GM12878 (cell line): ENCODE data around the gene DCLRE1C. TPM values are rescaled to one million over a fixed set of nuclear protein-coding genes. Genes with fewer than 3 reads are reported as not detected.

ENCODE experiments used
- ASH2L ChIP-seq: fragments of 300-600, 200-600 bp; sonication (generic); IDR thresholded peaks from 2 replicates; pipeline ENCODE4 v1.6.1; 2017; ENCODE audit warnings: low read depth, mild to moderate bottlenecking, borderline replicate concordance
- BACH1 ChIP-seq: fragments of 450-650 bp; IDR thresholded peaks from 2 replicates; pipeline ENCODE4 v1.6.1; 2017; ENCODE audit warnings: mild to moderate bottlenecking, borderline replicate concordance
- BMI1 ChIP-seq: fragments of 450-650 bp; IDR thresholded peaks from 2 replicates; pipeline ENCODE4 v1.6.1; 2016; ENCODE audit warnings: mild to moderate bottlenecking, moderate library complexity, borderline replicate concordance
- CBX5 ChIP-seq: sonication (generic); IDR thresholded peaks from 2 replicates; pipeline ENCODE4 v1.6.1; 2016; ENCODE audit warnings: low read depth, moderate library complexity, mild to moderate bottlenecking, inconsistent platforms
- CEBPB ChIP-seq, 2 experiments: fragments of 150-350 bp in 1 of 2; IDR thresholded peaks; 2 replicates each; pipeline ENCODE4 v1.6.1; 2012 to 2014; ENCODE audit warnings: low read depth in 2 of 2, low read length in 2 of 2, borderline replicate concordance in 1 of 2, inconsistent platforms in 1 of 2
- CTCF ChIP-seq, 3 experiments: IDR thresholded peaks in 2 of 3; conservative IDR thresholded peaks in 1 of 3; 2 replicates each; pipeline ENCODE4 v1.5.1; 2011; ENCODE audit warnings: low read depth in 3 of 3, low read length in 3 of 3, mild to moderate bottlenecking in 3 of 3, control low read depth in 2 of 3, moderate library complexity in 2 of 3, inconsistent platforms in 1 of 3, mixed read lengths in 1 of 3; ENCODE audit not compliant: control insufficient read depth in 2 of 3, insufficient read depth in 1 of 3; ENCODE audit errors: extremely low read depth in 1 of 3
- DPF2 ChIP-seq: fragments of 450-650 bp; IDR thresholded peaks from 2 replicates; pipeline ENCODE4 v1.6.1; 2017; ENCODE audit warnings: mild to moderate bottlenecking
- EED ChIP-seq: sonication (generic); IDR thresholded peaks from 2 replicates; pipeline ENCODE4 v1.6.1; 2016; ENCODE audit warnings: antibody characterized with exemption, low read depth
- EP300 ChIP-seq, 2 experiments: fragments of 150-350 bp in 1 of 2; IDR thresholded peaks; 2 replicates each; pipeline ENCODE4 v1.6.1; 2011 to 2012; ENCODE audit warnings: low read depth in 2 of 2, low read length in 2 of 2, borderline replicate concordance in 1 of 2, improper control_type of control experiment in 1 of 2, inconsistent platforms in 1 of 2; ENCODE audit not compliant: control insufficient read depth in 1 of 2
- ETV6 ChIP-seq, 2 experiments: fragments of 450-650 bp in 1 of 2; IDR thresholded peaks in 1 of 2; conservative IDR thresholded peaks in 1 of 2; 2 replicates each; pipeline ENCODE4 v1.6.1; 2014; ENCODE audit warnings: antibody characterized with exemption in 1 of 2, borderline replicate concordance in 1 of 2, low read depth in 1 of 2, mild to moderate bottlenecking in 1 of 2, moderate library complexity in 1 of 2
- HDGF ChIP-seq: fragments of 450-650 bp; IDR thresholded peaks from 2 replicates; pipeline ENCODE4 v1.6.1; 2016; ENCODE audit warnings: antibody characterized with exemption
- IKZF2 ChIP-seq, 2 experiments: fragments of 450-650 bp; IDR thresholded peaks; 2 replicates each; pipeline ENCODE4 v1.6.1; 2017; ENCODE audit warnings: mild to moderate bottlenecking in 2 of 2, moderate library complexity in 2 of 2
- MLLT1 ChIP-seq: fragments of 450-650 bp; IDR thresholded peaks from 2 replicates; pipeline ENCODE4 v1.6.1; 2016; ENCODE audit warnings: mild to moderate bottlenecking
- NBN ChIP-seq: fragments of 450-650 bp; IDR thresholded peaks from 2 replicates; pipeline ENCODE4 v1.6.1; 2016
- RAD21 ChIP-seq: IDR thresholded peaks from 2 replicates; pipeline ENCODE4 v1.6.1; 2011; ENCODE audit warnings: mild to moderate bottlenecking, low read depth, low read length, moderate library complexity; ENCODE audit not compliant: insufficient read depth
- SKIL ChIP-seq: fragments of 450-650 bp; IDR thresholded peaks from 2 replicates; pipeline ENCODE4 v1.6.1; 2017; ENCODE audit warnings: mild to moderate bottlenecking, low read depth, inconsistent platforms; ENCODE audit not compliant: poor library complexity, severe bottlenecking
- STAT3 ChIP-seq: IDR thresholded peaks from 2 replicates; pipeline ENCODE4 v1.6.1; 2011; ENCODE audit warnings: low read depth, low read length, improper control_type of control experiment
- SUZ12 ChIP-seq: fragments of 200-600 bp; sonication (generic); IDR thresholded peaks from one replicate; pipeline ENCODE4 v1.6.1; 2018; ENCODE audit warnings: antibody characterized with exemption, mild to moderate bottlenecking; ENCODE audit not compliant: unreplicated experiment
- polyA plus RNA-seq, 11 experiments: library from polyadenylated mRNA; depleted of rRNA in 4 of 11; unstranded in 6 of 11; stranded (reverse) in 5 of 11; fragments of >200 nt; fragmentation: Nextera tagmentation in 4 of 11; fragmentation: Illumina TruSeq in 1 of 11; extraction: Ambion mirVana in 4 of 11; extraction: Trizol in 1 of 11; gene quantifications; 1 replicate in 1 of 11; 2 replicates in 10 of 11; pipeline versions ENCODE4 v1.2.1 to v1.2.3, GENCODE V29; 2011 to 2016; ENCODE audit warnings: inconsistent platforms in 2 of 11, missing spikeins in 2 of 11, low read depth in 1 of 11
- total RNA-seq, 4 experiments: library from RNA; depleted of rRNA in 3 of 4; stranded (reverse); fragments of >200 nt in 3 of 4; fragmentation: Illumina TruSeq in 1 of 4; extraction: Trizol in 1 of 4; gene quantifications; 2 replicates each; pipeline versions ENCODE4 v1.2.1 to v1.2.3, GENCODE V29; 2013 to 2021
- TF ChIP-seq, protein P1 (sequence below): fragments of 450-650 bp; IDR thresholded peaks from 2 replicates; pipeline ENCODE4 v1.6.1; 2017; ENCODE audit warnings: low read depth, mild to moderate bottlenecking, moderate library complexity
- TF ChIP-seq, protein P2 (sequence below): IDR thresholded peaks from 2 replicates; pipeline ENCODE4 v1.6.1; 2012; ENCODE audit warnings: low read length, inconsistent platforms

DCLRE1C gene
- total and polyA plus RNA-seq, 10 of the 15 experiments (the other 5 are each of a cell fraction or from before 2014, with no cell fraction given) = 15.7 to 43.4 (median 26.0) TPM

DNA sequence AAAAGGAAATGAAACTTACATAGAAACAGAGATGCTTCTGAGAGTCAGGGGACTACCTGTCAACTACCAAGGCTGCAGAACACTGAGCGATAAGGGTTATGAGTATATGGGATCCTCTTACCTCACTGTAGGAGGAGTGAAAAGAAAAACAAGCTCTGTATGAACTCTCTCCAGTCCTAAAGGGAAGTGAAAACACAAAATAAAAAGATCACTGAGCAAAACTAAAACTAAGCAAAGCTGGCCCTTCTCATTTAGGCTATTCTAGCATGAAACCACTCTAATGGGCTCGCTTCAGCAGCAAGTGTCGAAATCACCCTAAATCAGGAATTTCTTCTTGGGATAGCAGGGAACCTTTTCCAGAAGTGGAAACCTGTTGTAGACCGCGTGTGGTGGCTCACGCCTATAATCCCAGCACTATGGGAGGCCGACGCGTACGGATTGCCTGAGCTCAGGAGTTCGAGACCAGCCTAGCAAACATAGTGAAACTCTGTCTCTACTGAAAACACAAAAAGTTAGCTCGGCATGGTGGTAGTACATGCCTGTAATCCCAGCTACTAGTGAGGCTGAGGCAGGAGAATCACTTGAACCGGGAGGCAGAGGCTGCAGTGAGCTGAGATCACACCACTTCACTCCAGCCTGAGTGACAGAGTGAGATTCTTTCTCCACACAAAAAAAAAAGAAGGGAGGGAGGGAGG lies 27.0 kb downstream of the DCLRE1C start (continued):
- TF ChIP-seq SKIL (peak; percentile 79), BMI1 (peak; percentile 70; the same call in 1 of the 2 replicates), IKZF2 (IDR thresholded peaks at IDR 0.05) (peak; percentile 96), CTCF (IDR thresholded peaks at IDR 0.05 in 2 of 3, conservative IDR thresholded peaks at IDR 0.05 in 1 of 3; ENCODE audit: control insufficient read depth in 2 of 3, extremely low read depth in 1 of 3, insufficient read depth in 1 of 3, low read depth in 3 of 3, low read length in 3 of 3) (no peak), CBX5 (peak; percentile 50; the same call in 1 of the 2 replicates), NBN (peak; percentile 82; the same call in 1 of the 2 replicates), DPF2 (peak; percentile 89), MLLT1 (peak; percentile 61; the same call in 1 of the 2 replicates), RAD21 (no peak), STAT3 (0 out of 2 replicates have a peak, but pooled peaks have one; percentile 52), HDGF (no peak), ASH2L (no peak), BACH1 (0 out of 2 replicates have a peak, but pooled peaks have one; percentile 34), EP300 (IDR thresholded peaks at IDR 0.05; ENCODE audit: borderline replicate concordance in 1 of 2, control insufficient read depth in 1 of 2, low read depth in 2 of 2, low read length in 2 of 2) (peak in 1 of 2 experiments; percentile 73; a peak in 2 of 4 replicates), ETV6 (conservative IDR thresholded peaks at IDR 0.05 in 1 of 2, IDR thresholded peaks at IDR 0.05 in 1 of 2; ENCODE audit: borderline replicate concordance in 1 of 2, low read depth in 1 of 2) (peak in 1 of 2 experiments; percentile 66; a peak in 2 of 4 replicates), SUZ12 (no peak), CEBPB (IDR thresholded peaks at IDR 0.05; ENCODE audit: borderline replicate concordance in 1 of 2, low read depth in 2 of 2, low read length in 2 of 2) (peak in 1 of 2 experiments; percentile 68; a peak in 1 of 4 replicates), EED (peak; percentile 90)
- TF ChIP-seq, protein P1, sequence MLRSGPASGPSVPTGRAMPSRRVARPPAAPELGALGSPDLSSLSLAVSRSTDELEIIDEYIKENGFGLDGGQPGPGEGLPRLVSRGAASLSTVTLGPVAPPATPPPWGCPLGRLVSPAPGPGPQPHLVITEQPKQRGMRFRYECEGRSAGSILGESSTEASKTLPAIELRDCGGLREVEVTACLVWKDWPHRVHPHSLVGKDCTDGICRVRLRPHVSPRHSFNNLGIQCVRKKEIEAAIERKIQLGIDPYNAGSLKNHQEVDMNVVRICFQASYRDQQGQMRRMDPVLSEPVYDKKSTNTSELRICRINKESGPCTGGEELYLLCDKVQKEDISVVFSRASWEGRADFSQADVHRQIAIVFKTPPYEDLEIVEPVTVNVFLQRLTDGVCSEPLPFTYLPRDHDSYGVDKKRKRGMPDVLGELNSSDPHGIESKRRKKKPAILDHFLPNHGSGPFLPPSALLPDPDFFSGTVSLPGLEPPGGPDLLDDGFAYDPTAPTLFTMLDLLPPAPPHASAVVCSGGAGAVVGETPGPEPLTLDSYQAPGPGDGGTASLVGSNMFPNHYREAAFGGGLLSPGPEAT = peak; percentile 88
- TF ChIP-seq, protein P2, sequence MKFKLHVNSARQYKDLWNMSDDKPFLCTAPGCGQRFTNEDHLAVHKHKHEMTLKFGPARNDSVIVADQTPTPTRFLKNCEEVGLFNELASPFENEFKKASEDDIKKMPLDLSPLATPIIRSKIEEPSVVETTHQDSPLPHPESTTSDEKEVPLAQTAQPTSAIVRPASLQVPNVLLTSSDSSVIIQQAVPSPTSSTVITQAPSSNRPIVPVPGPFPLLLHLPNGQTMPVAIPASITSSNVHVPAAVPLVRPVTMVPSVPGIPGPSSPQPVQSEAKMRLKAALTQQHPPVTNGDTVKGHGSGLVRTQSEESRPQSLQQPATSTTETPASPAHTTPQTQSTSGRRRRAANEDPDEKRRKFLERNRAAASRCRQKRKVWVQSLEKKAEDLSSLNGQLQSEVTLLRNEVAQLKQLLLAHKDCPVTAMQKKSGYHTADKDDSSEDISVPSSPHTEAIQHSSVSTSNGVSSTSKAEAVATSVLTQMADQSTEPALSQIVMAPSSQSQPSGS = peak; percentile 80
